T-helper 2 cell treated with Interferon-gamma antibody and Interleukin-4, amounts not matched to agents 5 μg/mL and 100 μg/mL, for 36 hours (primary cell): ENCODE measurements around the gene KCNA4.
"Not testable (repeated sequence)": the region's sequence is repeated elsewhere in the genome, so short reads cannot be mapped to it uniquely, and the experiment has no call there.

Experiments
- DNase-seq: peaks from one replicate; pipeline ENCODE4 v3.0.0; 2021; ENCODE audit warnings: low spot score
- H3K27ac Mint-ChIP-seq: one replicate; pipeline ENCODE4 v1.8.0; 2021; ENCODE audit warnings: mild to moderate bottlenecking, mixed read lengths
- H3K27me3 Mint-ChIP-seq: one replicate; pipeline ENCODE4 v1.8.0; 2021; ENCODE audit warnings: low read depth, mixed read lengths
- H3K36me3 Mint-ChIP-seq: one replicate; pipeline ENCODE4 v1.8.0; 2021; ENCODE audit warnings: low read depth, mixed read lengths
- H3K4me1 Mint-ChIP-seq: one replicate; pipeline ENCODE4 v1.8.0; 2021; ENCODE audit warnings: low read depth, mixed read lengths
- H3K4me3 Mint-ChIP-seq: one replicate; pipeline ENCODE4 v1.8.0; 2022; ENCODE audit warnings: mild to moderate bottlenecking, moderate library complexity, mixed read lengths
- H3K9me3 Mint-ChIP-seq: one replicate; pipeline ENCODE4 v1.8.0; 2021; ENCODE audit warnings: mixed read lengths

The KCNA4 gene

GRCh38 chr11:30017445-30017895 is 640 bp upstream of the KCNA4 start:
- DNase-seq: no peak
- H3K27ac Mint-ChIP-seq: no peak overlapping the region
- no peaks in the 10 kb centered on the region for H3K9me3 Mint-ChIP-seq
- no peak overlapping the region for H3K4me3 Mint-ChIP-seq
- H3K27me3 Mint-ChIP-seq: peaks cover 28% of the 10 kb centered on the region
- no peaks in the 10 kb centered on the region for H3K36me3 Mint-ChIP-seq
- no peaks in the 10 kb centered on the region for H3K4me1 Mint-ChIP-seq

GRCh38 chr11:30015725-30016412 is 961 bp downstream of the KCNA4 start:
- Mint-ChIP-seq H3K9me3 (no peaks in the 10 kb centered on the region), H3K4me1 (no peaks in the 10 kb centered on the region), H3K4me3 (no peak overlapping the region), H3K27ac (no peak overlapping the region), H3K27me3 (peaks cover 28% of the 10 kb centered on the region), H3K36me3 (no peaks in the 10 kb centered on the region)
- DNase-seq: no peak

- DNase-seq: no peak
- Mint-ChIP-seq H3K4me3 (no peak overlapping the region), H3K36me3 (no peaks in the 10 kb centered on the region), H3K4me1 (no peaks in the 10 kb centered on the region), H3K27me3 (peaks cover 4% of the 10 kb centered on the region), H3K27ac (no peak overlapping the region), H3K9me3 (no peaks in the 10 kb centered on the region)
Measured at GRCh38 chr11:30012346-30012745, 4.5 kb downstream of the KCNA4 start.

- H3K4me1 Mint-ChIP-seq: no peaks in the 10 kb centered on the region
- no peak overlapping the region for H3K27ac Mint-ChIP-seq
- no peaks in the 10 kb centered on the region for H3K36me3 Mint-ChIP-seq
- no peaks in the 10 kb centered on the region for H3K27me3 Mint-ChIP-seq
- H3K4me3 Mint-ChIP-seq: no peak overlapping the region
- H3K9me3 Mint-ChIP-seq: no peaks in the 10 kb centered on the region
- no peak for DNase-seq
Measured at GRCh38 chr11:30009060-30009459, 7.8 kb downstream of the KCNA4 start.

GRCh38 chr11:30006876-30007275 is 10.0 kb downstream of the KCNA4 start:
- DNase-seq: no peak
- Mint-ChIP-seq H3K9me3 (no peaks in the 10 kb centered on the region), H3K36me3 (no peaks in the 10 kb centered on the region), H3K27me3 (no peaks in the 10 kb centered on the region), H3K4me1 (no peaks in the 10 kb centered on the region), H3K27ac (no peak overlapping the region), H3K4me3 (no peak overlapping the region)

- Mint-ChIP-seq H3K9me3 (no peaks in the 10 kb centered on the region), H3K36me3 (no peaks in the 10 kb centered on the region), H3K4me1 (no peaks in the 10 kb centered on the region), H3K4me3 (no peak overlapping the region), H3K27ac (no peak overlapping the region), H3K27me3 (no peaks in the 10 kb centered on the region)
- DNase-seq: no peak
Measured at GRCh38 chr11:30002157-30002785, 14.6 kb downstream of the KCNA4 start.

GRCh38 chr11:30000986-30001750 is 15.7 kb downstream of the KCNA4 start:
- H3K36me3 Mint-ChIP-seq: no peaks in the 10 kb centered on the region
- no peak for DNase-seq
- H3K27me3 Mint-ChIP-seq: no peaks in the 10 kb centered on the region
- H3K27ac Mint-ChIP-seq: no peak overlapping the region
- no peak overlapping the region for H3K4me3 Mint-ChIP-seq
- H3K9me3 Mint-ChIP-seq: no peaks in the 10 kb centered on the region
- H3K4me1 Mint-ChIP-seq: no peaks in the 10 kb centered on the region

GRCh38 chr11:29996016-29996415 is 20.8 kb downstream of the KCNA4 start:
- H3K4me3 Mint-ChIP-seq: no peak overlapping the region
- H3K9me3 Mint-ChIP-seq: no peaks in the 10 kb centered on the region
- H3K27me3 Mint-ChIP-seq: no peaks in the 10 kb centered on the region
- H3K36me3 Mint-ChIP-seq: no peaks in the 10 kb centered on the region
- DNase-seq: no peak
- no peaks in the 10 kb centered on the region for H3K4me1 Mint-ChIP-seq
- H3K27ac Mint-ChIP-seq: no peak overlapping the region

GRCh38 chr11:29989174-29989970 is 27.5 kb downstream of the KCNA4 start:
- no peaks in the 10 kb centered on the region for H3K27me3 Mint-ChIP-seq
- H3K9me3 Mint-ChIP-seq: no peaks in the 10 kb centered on the region
- no peak overlapping the region for H3K27ac Mint-ChIP-seq
- DNase-seq: no peak
- H3K36me3 Mint-ChIP-seq: no peaks in the 10 kb centered on the region
- no peak overlapping the region for H3K4me3 Mint-ChIP-seq
- H3K4me1 Mint-ChIP-seq: no peaks in the 10 kb centered on the region

GRCh38 chr11:29985248-29985647 is 31.6 kb downstream of the KCNA4 start:
- no peaks in the 10 kb centered on the region for H3K27me3 Mint-ChIP-seq
- no peaks in the 10 kb centered on the region for H3K4me1 Mint-ChIP-seq
- no peak overlapping the region for H3K27ac Mint-ChIP-seq
- H3K36me3 Mint-ChIP-seq: no peaks in the 10 kb centered on the region
- no peak overlapping the region for H3K4me3 Mint-ChIP-seq
- H3K9me3 Mint-ChIP-seq: no peaks in the 10 kb centered on the region
- DNase-seq: no peak

GRCh38 chr11:29984544-29984943 is 32.3 kb downstream of the KCNA4 start:
- no peaks in the 10 kb centered on the region for H3K4me1 Mint-ChIP-seq
- no peak for DNase-seq
- H3K36me3 Mint-ChIP-seq: no peaks in the 10 kb centered on the region
- H3K9me3 Mint-ChIP-seq: no peaks in the 10 kb centered on the region
- no peaks in the 10 kb centered on the region for H3K27me3 Mint-ChIP-seq
- H3K27ac Mint-ChIP-seq: no peak overlapping the region
- no peak overlapping the region for H3K4me3 Mint-ChIP-seq

- H3K4me3 Mint-ChIP-seq: no peak overlapping the region
Measured at GRCh38 chr11:29978549-29978948, 38.3 kb downstream of the KCNA4 start.

GRCh38 chr11:29975580-29975979 is 41.2 kb downstream of the KCNA4 start:
- DNase-seq, H3K36me3 Mint-ChIP-seq, H3K27me3 Mint-ChIP-seq, H3K27ac Mint-ChIP-seq, H3K4me3 Mint-ChIP-seq, H3K4me1 Mint-ChIP-seq: not testable (repeated sequence)
- peaks cover 35% of the 10 kb centered on the region for H3K9me3 Mint-ChIP-seq

More at GRCh38 chr11:29978549-29978948, 38.3 kb downstream of the KCNA4 start:
- Mint-ChIP-seq H3K9me3 (peaks cover 25% of the 10 kb centered on the region), H3K36me3 (no peaks in the 10 kb centered on the region), H3K4me1 (no peaks in the 10 kb centered on the region), H3K27ac (no peak overlapping the region), H3K27me3 (no peaks in the 10 kb centered on the region)
- no peak for DNase-seq

- Mint-ChIP-seq H3K9me3 (peaks cover 6% of the 10 kb centered on the region), H3K27ac (no peak overlapping the region), H3K4me1 (no peaks in the 10 kb centered on the region), H3K27me3 (no peaks in the 10 kb centered on the region), H3K36me3 (no peaks in the 10 kb centered on the region), H3K4me3 (no peak overlapping the region)
- no peak for DNase-seq
Measured at GRCh38 chr11:29963796-29964195, 53.0 kb downstream of the KCNA4 start.
